Uterus (tissue), 4 donors: ENCODE data around the gene CCDC134. TPM values are rescaled to one million over a fixed set of nuclear protein-coding genes. Genes with fewer than 3 reads are reported as not detected.

Experiments
- DNase-seq, 2 donors: peaks; one replicate each; pipeline ENCODE4 v3.0.0-alpha.2; 2019 to 2020
- H3K27ac ChIP-seq, 2 donors: fragments of 200-600 bp; sonication (generic); 1 replicate in 1 of 2; 2 replicates in 1 of 2; pipeline ENCODE4 v1.5.1; 2016 to 2018
- H3K27me3 ChIP-seq, 2 donors: fragments of 200-600 bp; sonication (generic); one replicate each; pipeline ENCODE4 v1.5.1; 2018 to 2019; ENCODE audit warnings: control low read depth in 1 of 2
- H3K36me3 ChIP-seq, 2 donors: fragments of 200-600 bp; sonication (generic); one replicate each; pipeline ENCODE4 v1.5.1; 2019; ENCODE audit warnings: control low read depth in 1 of 2
- H3K4me1 ChIP-seq, 2 donors: fragments of 200-600 bp; sonication (generic); one replicate each; pipeline ENCODE4 v1.5.1; 2018 to 2019; ENCODE audit warnings: control low read depth in 1 of 2
- H3K4me3 ChIP-seq, 2 donors: fragments of 200-600 bp; sonication (generic); 1 replicate in 1 of 2; 2 replicates in 1 of 2; pipeline ENCODE4 v1.5.1; 2018 to 2019; ENCODE audit warnings: mild to moderate bottlenecking in 1 of 2
- H3K9me3 ChIP-seq, 2 donors: fragments of 200-600 bp; sonication (generic); one replicate each; pipeline ENCODE4 v1.5.1; 2019; ENCODE audit warnings: control low read depth in 1 of 2
- CTCF ChIP-seq, 4 experiments: fragments of 200-600 bp in 2 of 4; fragments of 450-650 bp in 2 of 4; sonication (generic) in 2 of 4; IDR thresholded peaks; one replicate each; pipeline ENCODE4 v1.5.1; 2016 to 2019; ENCODE audit warnings: antibody characterized with exemption in 4 of 4, mild to moderate bottlenecking in 2 of 4, moderate library complexity in 1 of 4
- POLR2A ChIP-seq, 2 donors: fragments of 450-650 bp; IDR thresholded peaks; one replicate each; pipeline ENCODE4 v1.6.1; 2016; ENCODE audit warnings: antibody characterized with exemption in 2 of 2, mild to moderate bottlenecking in 1 of 2, moderate library complexity in 1 of 2
- intact Hi-C: fragments of 100-400 bp; cut with DNase I; formaldehyde crosslinking; loops from one replicate; pipeline ENCODE4 v1.15.1; 2023; ENCODE audit warnings: low total_unique reads
- total RNA-seq, 4 donors: library from RNA; depleted of rRNA in 3 of 4; stranded (reverse); fragments of >200 nt in 3 of 4; gene quantifications; one replicate each; pipeline versions ENCODE4 v1.1.0 to v1.2.4, GENCODE V29; 2014 to 2023
- donor health status: DM: yes; HTN: yes; CAD: no.

The CCDC134 gene
- total RNA-seq, 4 donors from 2014 or later = 4.1 to 24.3 (median 11.0) TPM

- H3K9me3 ChIP-seq = no peaks in the 10 kb centered on the region
- H3K27ac ChIP-seq = peak overlapping the region; percentile 85 to 89
- intact Hi-C loops = no loop called here
- H3K4me3 ChIP-seq = peak overlapping the region; percentile 84
- H3K27me3 ChIP-seq = no peaks in the 10 kb centered on the region
- H3K4me1 ChIP-seq = no peaks in the 10 kb centered on the region
- TF ChIP-seq CTCF (IDR thresholded peaks at IDR 0.05) (no peak), POLR2A (IDR thresholded peaks at IDR 0.05) (no peak)
- H3K36me3 ChIP-seq = no peaks in the 10 kb centered on the region
- DNase-seq = no peak
Measured at GRCh38 chr22:41801147-41801819, 804 bp downstream of the CCDC134 start.

GRCh38 chr22:41801886-41802285, 1.4 kb downstream of the CCDC134 start:
- Histone ChIP-seq H3K27me3 (no peaks in the 10 kb centered on the region), H3K4me3 (no peak overlapping the region), H3K4me1 (no peaks in the 10 kb centered on the region), H3K27ac (no peak overlapping the region), H3K36me3 (no peaks in the 10 kb centered on the region), H3K9me3 (no peaks in the 10 kb centered on the region)
- intact Hi-C loops = no loop called here
- TF ChIP-seq CTCF (IDR thresholded peaks at IDR 0.05) (no peak), POLR2A (IDR thresholded peaks at IDR 0.05) (no peak)
- no peak for DNase-seq

- H3K27me3 ChIP-seq = no peaks in the 10 kb centered on the region
- no peak overlapping the region for H3K4me3 ChIP-seq
- no peaks in the 10 kb centered on the region for H3K9me3 ChIP-seq
- TF ChIP-seq POLR2A (IDR thresholded peaks at IDR 0.05) = no peak
- H3K36me3 ChIP-seq = no peaks in the 10 kb centered on the region
- no peak for DNase-seq
- intact Hi-C loops = no loop called here
- H3K4me1 ChIP-seq = no peaks in the 10 kb centered on the region
- H3K27ac ChIP-seq = no peak overlapping the region
Measured at GRCh38 chr22:41805639-41806038, 5.2 kb downstream of the CCDC134 start.

GRCh38 chr22:41808400-41808799, 7.9 kb downstream of the CCDC134 start:
- no peak overlapping the region for H3K4me3 ChIP-seq
- H3K9me3 ChIP-seq = no peaks in the 10 kb centered on the region
- no peak overlapping the region for H3K27ac ChIP-seq
- no peak for DNase-seq
- no peaks in the 10 kb centered on the region for H3K27me3 ChIP-seq
- intact Hi-C loops = no loop called here
- no peak for TF ChIP-seq POLR2A (IDR thresholded peaks at IDR 0.05)
- no peak for TF ChIP-seq CTCF (IDR thresholded peaks at IDR 0.05)
- no peaks in the 10 kb centered on the region for H3K36me3 ChIP-seq
- H3K4me1 ChIP-seq = no peaks in the 10 kb centered on the region

GRCh38 chr22:41810022-41810421, 9.5 kb downstream of the CCDC134 start:
- Histone ChIP-seq H3K36me3 (no peaks in the 10 kb centered on the region), H3K4me1 (no peaks in the 10 kb centered on the region), H3K9me3 (no peaks in the 10 kb centered on the region), H3K27me3 (no peaks in the 10 kb centered on the region), H3K27ac (no peak overlapping the region), H3K4me3 (no peak overlapping the region)
- no peak for DNase-seq
- intact Hi-C loops = no loop called here
- TF ChIP-seq POLR2A (IDR thresholded peaks at IDR 0.05) = no peak
- no peak for TF ChIP-seq CTCF (IDR thresholded peaks at IDR 0.05)
